ENCODE results near the gene RSPH3.

The RSPH3 gene

DNA sequence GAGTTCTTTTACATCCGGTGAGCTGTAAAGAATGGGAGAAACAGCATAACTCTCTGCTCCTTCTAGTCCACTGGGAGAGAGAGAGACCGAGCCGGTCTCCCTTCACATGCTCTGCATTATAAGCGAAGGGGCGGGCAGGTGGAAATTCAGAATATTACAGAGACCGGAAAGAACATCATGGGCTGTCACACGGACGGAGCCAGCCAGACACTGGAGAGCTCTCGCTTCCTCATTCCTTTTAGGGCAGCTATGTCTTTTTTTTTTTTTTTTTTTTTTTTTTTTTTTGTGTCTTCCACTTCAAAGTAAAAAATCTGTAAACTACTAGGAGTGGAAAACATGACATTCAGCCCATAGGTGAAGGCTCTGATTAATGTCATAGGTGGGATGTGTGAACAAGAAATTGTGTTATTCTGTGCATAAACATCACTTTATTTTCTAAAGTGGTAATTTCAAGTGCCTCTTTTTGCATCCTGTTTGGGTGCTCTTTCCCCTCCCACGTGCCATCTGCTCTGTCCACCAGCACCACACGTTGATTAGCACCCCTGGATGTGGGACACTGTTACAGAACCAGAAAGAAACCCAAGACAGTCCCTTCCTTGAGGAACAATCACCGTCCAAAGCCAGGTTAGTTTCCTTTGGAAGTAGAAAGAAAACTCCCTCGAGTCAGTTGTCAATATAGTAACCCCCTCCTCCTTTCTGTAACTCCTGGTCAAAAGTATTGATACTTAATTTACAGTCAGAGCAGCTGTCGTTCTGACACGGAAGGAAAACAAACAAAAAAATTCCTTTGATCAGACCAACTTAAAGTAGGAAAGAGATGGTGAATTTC, 45.1 kb upstream of the RSPH3 start, which contains the start of gene TAGAP:
Gene TAGAP (minus strand): TSS at position 93 of the 829 bp plus-strand sequence. CDS start 845 bp downstream, outside the sequence.
- peaks cover 0 to 23% (median 0%) of the 10 kb centered on the region in 3 experiments for H3K27me3 ChIP-seq (ENCODE audit: control insufficient read depth in 3 of 3, insufficient read depth in 3 of 3, low read depth in 1 of 3, low read length in 3 of 3)
- H3K4me2 ChIP-seq (ENCODE audit: insufficient read depth, low read length, poor library complexity, severe bottlenecking) = no peak within 1 kb of the TSS
- H2AK5ac ChIP-seq (ENCODE audit: low read depth, low read length) = no peak within 1 kb of the TSS
- no CpG with 5 or more reads among the region's 15 CpGs for WGBS, 2 donors (ENCODE audit: extremely low coverage in 2 of 2, insufficient read length in 2 of 2, insufficient replicate concordance in 1 of 2)
- H3K4me3 ChIP-seq (ENCODE audit: low read length in 2 of 2) = no peak within 1 kb of the TSS
- DNase-seq (ENCODE audit: low spot score) = no peak
- no peaks in the 10 kb centered on the region for H3K9me3 ChIP-seq (replicated peaks in 1 of 2; ENCODE audit: control insufficient read depth in 2 of 2, insufficient read depth in 1 of 2, low read depth in 1 of 2, low read length in 2 of 2)
- H2BK5ac ChIP-seq (ENCODE audit: low read length) = no peak within 1 kb of the TSS
- H2BK120ac ChIP-seq (ENCODE audit: low read depth, low read length) = no peak within 1 kb of the TSS
- H2BK12ac ChIP-seq (ENCODE audit: low read length) = no peak within 1 kb of the TSS
- no peak within 1 kb of the TSS for H3K9ac ChIP-seq (ENCODE audit: low read depth, low read length, poor library complexity)
- no peaks in the 10 kb centered on the region for H3K36me3 ChIP-seq (replicated peaks in 1 of 2; ENCODE audit: control insufficient read depth in 2 of 2, insufficient read depth in 2 of 2, low read length in 2 of 2)
- no peak within 1 kb of the TSS for H3K14ac ChIP-seq (ENCODE audit: low read length)
- H4K8ac ChIP-seq (ENCODE audit: low read depth, low read length) = no peak within 1 kb of the TSS
- H3K23ac ChIP-seq (ENCODE audit: low read depth, low read length, poor library complexity) = no peak within 1 kb of the TSS
- no peak within 1 kb of the TSS for H3K18ac ChIP-seq (ENCODE audit: low read length)
- H3K4me1 ChIP-seq (ENCODE audit: control insufficient read depth in 2 of 2, insufficient read depth in 1 of 2, low read depth in 1 of 2, low read length in 2 of 2) = no peaks in the 10 kb centered on the region
- H2AFZ ChIP-seq (ENCODE audit: low read length) = no peak within 1 kb of the TSS
- H2BK15ac ChIP-seq (ENCODE audit: low read length) = no peak within 1 kb of the TSS
- no peak within 1 kb of the TSS for H3K27ac ChIP-seq (replicated peaks; ENCODE audit: low read length)
- H3K4ac ChIP-seq (ENCODE audit: low read length) = no peak within 1 kb of the TSS
- H4K91ac ChIP-seq (ENCODE audit: low read depth, low read length, poor library complexity) = no peak within 1 kb of the TSS
- H3K79me1 ChIP-seq (ENCODE audit: low read depth, low read length) = no peaks in the 10 kb centered on the region

- Histone ChIP-seq H2AK5ac (ENCODE audit: low read depth, low read length) (no peak overlapping the region), H2BK12ac (ENCODE audit: low read length) (no peak overlapping the region), H3K4ac (ENCODE audit: low read length) (no peak overlapping the region), H4K8ac (ENCODE audit: low read depth, low read length) (no peak overlapping the region), H3K18ac (ENCODE audit: low read length) (no peak overlapping the region), H2BK120ac (ENCODE audit: low read depth, low read length) (no peak overlapping the region), H4K91ac (ENCODE audit: low read depth, low read length, poor library complexity) (no peak overlapping the region), H3K79me1 (ENCODE audit: low read depth, low read length) (no peaks in the 10 kb centered on the region), H2BK15ac (ENCODE audit: low read length) (no peak overlapping the region), H3K27ac (replicated peaks; ENCODE audit: low read length) (no peak overlapping the region), H3K4me2 (ENCODE audit: insufficient read depth, low read length, poor library complexity, severe bottlenecking) (no peak overlapping the region), H3K27me3 (ENCODE audit: control insufficient read depth in 3 of 3, insufficient read depth in 3 of 3, low read depth in 1 of 3, low read length in 3 of 3) (peaks cover 0 to 29% (median 0%) of the 10 kb centered on the region in 3 experiments), H3K23ac (ENCODE audit: low read depth, low read length, poor library complexity) (no peak overlapping the region), H2AFZ (ENCODE audit: low read length) (no peak overlapping the region), H3K4me3 (ENCODE audit: low read length in 2 of 2) (no peak overlapping the region), H2BK5ac (ENCODE audit: low read length) (no peak overlapping the region), H3K14ac (ENCODE audit: low read length) (no peak overlapping the region), H3K9ac (ENCODE audit: low read depth, low read length, poor library complexity) (no peak overlapping the region), H3K36me3 (replicated peaks in 1 of 2; ENCODE audit: control insufficient read depth in 2 of 2, insufficient read depth in 2 of 2, low read length in 2 of 2) (no peaks in the 10 kb centered on the region), H3K9me3 (replicated peaks in 1 of 2; ENCODE audit: control insufficient read depth in 2 of 2, insufficient read depth in 1 of 2, low read depth in 1 of 2, low read length in 2 of 2) (no peaks in the 10 kb centered on the region), H3K4me1 (ENCODE audit: control insufficient read depth in 2 of 2, insufficient read depth in 1 of 2, low read depth in 1 of 2, low read length in 2 of 2) (no peaks in the 10 kb centered on the region)
- no peak for DNase-seq (ENCODE audit: low spot score)
- WGBS, 2 donors (ENCODE audit: extremely low coverage in 2 of 2, insufficient read length in 2 of 2, insufficient replicate concordance in 1 of 2) = no CpG with 5 or more reads among the region's 7 CpGs
Observed at GRCh38 chr6:159043947-159044346, 43.9 kb upstream of the RSPH3 start.

- H3K4me1 ChIP-seq (ENCODE audit: control insufficient read depth in 2 of 2, insufficient read depth in 1 of 2, low read depth in 1 of 2, low read length in 2 of 2) = no peaks in the 10 kb centered on the region
- no peak overlapping the region for H4K91ac ChIP-seq (ENCODE audit: low read depth, low read length, poor library complexity)
- H3K4me2 ChIP-seq (ENCODE audit: insufficient read depth, low read length, poor library complexity, severe bottlenecking) = no peak overlapping the region
- H3K4me3 ChIP-seq (ENCODE audit: low read length in 2 of 2) = no peak overlapping the region
- H3K36me3 ChIP-seq (replicated peaks in 1 of 2; ENCODE audit: control insufficient read depth in 2 of 2, insufficient read depth in 2 of 2, low read length in 2 of 2) = no peaks in the 10 kb centered on the region
- H2BK120ac ChIP-seq (ENCODE audit: low read depth, low read length) = no peak overlapping the region
- H2AK5ac ChIP-seq (ENCODE audit: low read depth, low read length) = no peak overlapping the region
- no peaks in the 10 kb centered on the region for H3K9me3 ChIP-seq (replicated peaks in 1 of 2; ENCODE audit: control insufficient read depth in 2 of 2, insufficient read depth in 1 of 2, low read depth in 1 of 2, low read length in 2 of 2)
- no peak overlapping the region for H3K9ac ChIP-seq (ENCODE audit: low read depth, low read length, poor library complexity)
- no peak overlapping the region for H2BK12ac ChIP-seq (ENCODE audit: low read length)
- no peaks in the 10 kb centered on the region for H3K79me1 ChIP-seq (ENCODE audit: low read depth, low read length)
- no peak overlapping the region for H4K8ac ChIP-seq (ENCODE audit: low read depth, low read length)
- H3K4ac ChIP-seq (ENCODE audit: low read length) = no peak overlapping the region
- H3K27ac ChIP-seq (replicated peaks; ENCODE audit: low read length) = no peak overlapping the region
- H3K23ac ChIP-seq (ENCODE audit: low read depth, low read length, poor library complexity) = no peak overlapping the region
- H2AFZ ChIP-seq (ENCODE audit: low read length) = no peak overlapping the region
- no peak overlapping the region for H2BK5ac ChIP-seq (ENCODE audit: low read length)
- peaks cover 0 to 27% (median 0%) of the 10 kb centered on the region in 3 experiments for H3K27me3 ChIP-seq (ENCODE audit: control insufficient read depth in 3 of 3, insufficient read depth in 3 of 3, low read depth in 1 of 3, low read length in 3 of 3)
- DNase-seq (ENCODE audit: low spot score) = no peak
- no peak overlapping the region for H3K18ac ChIP-seq (ENCODE audit: low read length)
- H3K14ac ChIP-seq (ENCODE audit: low read length) = no peak overlapping the region
- WGBS, 2 donors (ENCODE audit: extremely low coverage in 2 of 2, insufficient read length in 2 of 2, insufficient replicate concordance in 1 of 2) = no CpG with 5 or more reads among the region's 6 CpGs
- H2BK15ac ChIP-seq (ENCODE audit: low read length) = no peak overlapping the region
Observed at GRCh38 chr6:159043251-159043650, 43.2 kb upstream of the RSPH3 start.

- Histone ChIP-seq H3K9ac (ENCODE audit: low read depth, low read length, poor library complexity) (no peak overlapping the region), H2BK120ac (ENCODE audit: low read depth, low read length) (no peak overlapping the region), H3K9me3 (replicated peaks in 1 of 2; ENCODE audit: control insufficient read depth in 2 of 2, insufficient read depth in 1 of 2, low read depth in 1 of 2, low read length in 2 of 2) (no peaks in the 10 kb centered on the region), H3K27ac (replicated peaks; ENCODE audit: low read length) (no peak overlapping the region), H3K23ac (ENCODE audit: low read depth, low read length, poor library complexity) (no peak overlapping the region), H3K4ac (ENCODE audit: low read length) (no peak overlapping the region), H2BK5ac (ENCODE audit: low read length) (no peak overlapping the region), H3K4me1 (ENCODE audit: control insufficient read depth in 2 of 2, insufficient read depth in 1 of 2, low read depth in 1 of 2, low read length in 2 of 2) (no peaks in the 10 kb centered on the region), H3K79me1 (ENCODE audit: low read depth, low read length) (no peaks in the 10 kb centered on the region), H4K91ac (ENCODE audit: low read depth, low read length, poor library complexity) (no peak overlapping the region), H2BK15ac (ENCODE audit: low read length) (no peak overlapping the region), H2BK12ac (ENCODE audit: low read length) (no peak overlapping the region), H3K27me3 (ENCODE audit: control insufficient read depth in 3 of 3, insufficient read depth in 3 of 3, low read depth in 1 of 3, low read length in 3 of 3) (peaks cover 0 to 28% (median 0%) of the 10 kb centered on the region in 3 experiments), H3K36me3 (replicated peaks in 1 of 2; ENCODE audit: control insufficient read depth in 2 of 2, insufficient read depth in 2 of 2, low read length in 2 of 2) (no peaks in the 10 kb centered on the region), H3K4me2 (ENCODE audit: insufficient read depth, low read length, poor library complexity, severe bottlenecking) (no peak overlapping the region), H3K18ac (ENCODE audit: low read length) (no peak overlapping the region), H3K14ac (ENCODE audit: low read length) (no peak overlapping the region), H4K8ac (ENCODE audit: low read depth, low read length) (no peak overlapping the region), H2AK5ac (ENCODE audit: low read depth, low read length) (no peak overlapping the region), H2AFZ (ENCODE audit: low read length) (no peak overlapping the region), H3K4me3 (ENCODE audit: low read length in 2 of 2) (no peak overlapping the region)
- no CpG with 5 or more reads among the region's 5 CpGs for WGBS, 2 donors (ENCODE audit: extremely low coverage in 2 of 2, insufficient read length in 2 of 2, insufficient replicate concordance in 1 of 2)
- DNase-seq (ENCODE audit: low spot score) = no peak
Observed at GRCh38 chr6:159042826-159043181, 42.8 kb upstream of the RSPH3 start.
